Stimulated activated CD8-positive, alpha-beta memory T cell treated with anti-CD3 and anti-CD28 coated beads, Interleukin-7, amount 100 ng/mL, for 1 hour (primary cell): ENCODE results near the gene ST6GALNAC3.
A peak's percentile ranks its signal among the peaks of the same experiment; 100 is the strongest.
"Not testable (repeated sequence)": the region's sequence is repeated elsewhere in the genome, so short reads cannot be mapped to it uniquely, and the experiment has no call there.

Source experiments
- DNase-seq, 2 donors: peaks; one replicate each; pipeline ENCODE4 v3.0.0-alpha.2; 2020; ENCODE audit warnings: low read depth in 2 of 2

ST6GALNAC3 gene

GRCh38 chr1:76074321-76075187, at the start of gene ST6GALNAC3:
ST6GALNAC3 (plus strand) TSS chr1:76074746.
- peak; percentile 41 to 49 for DNase-seq

- DNase-seq, result no peak
Measured at GRCh38 chr1:76027341-76027740, 47.2 kb upstream of the ST6GALNAC3 start.

GRCh38 chr1:76029331-76029730, 45.2 kb upstream of the ST6GALNAC3 start:
- DNase-seq, result no peak

DNA sequence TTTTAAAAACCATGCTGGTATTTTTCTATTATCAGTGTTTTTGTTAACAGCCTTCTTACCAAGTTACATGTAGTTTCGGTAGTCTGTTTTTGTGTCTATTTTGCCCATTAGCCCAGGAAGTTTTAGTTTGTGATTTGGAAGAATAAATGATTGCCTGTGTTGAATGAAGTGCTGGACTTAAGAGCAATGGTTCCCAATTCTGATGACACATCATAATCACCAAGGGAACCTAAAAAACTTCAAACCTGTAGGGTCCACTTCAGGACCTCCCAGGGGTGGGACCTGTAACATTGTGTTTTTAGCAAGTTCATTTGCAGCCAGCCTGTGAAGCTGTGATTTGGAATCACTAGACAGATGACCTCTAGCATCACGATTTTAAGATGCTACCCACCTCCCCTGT, 43.0 kb upstream of the ST6GALNAC3 start:
- DNase-seq, result no peak

GRCh38 chr1:76033800-76034475, 40.6 kb upstream of the ST6GALNAC3 start:
- no peak for DNase-seq

GRCh38 chr1:76035053-76035452, 39.5 kb upstream of the ST6GALNAC3 start:
- no peak for DNase-seq

DNA sequence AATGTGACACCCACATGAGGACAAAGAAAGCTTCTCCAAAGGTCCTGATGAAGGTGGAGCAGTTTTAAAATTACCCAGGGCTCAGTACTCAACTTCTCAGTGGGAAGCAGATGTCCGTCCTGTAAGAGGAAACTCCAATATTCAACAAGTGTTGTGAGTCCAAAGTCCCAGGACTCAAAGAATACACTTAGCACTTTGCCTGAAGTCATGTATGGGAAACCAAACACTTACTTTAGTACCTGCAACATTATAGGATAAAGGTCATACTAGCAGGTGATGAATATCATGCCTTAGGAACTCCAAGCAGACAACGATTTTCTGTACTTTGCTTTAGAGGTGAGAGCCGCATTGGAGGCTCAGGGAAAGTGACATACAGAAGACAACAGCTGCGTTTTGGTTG, 37.2 kb upstream of the ST6GALNAC3 start:
- DNase-seq, result no peak

DNA sequence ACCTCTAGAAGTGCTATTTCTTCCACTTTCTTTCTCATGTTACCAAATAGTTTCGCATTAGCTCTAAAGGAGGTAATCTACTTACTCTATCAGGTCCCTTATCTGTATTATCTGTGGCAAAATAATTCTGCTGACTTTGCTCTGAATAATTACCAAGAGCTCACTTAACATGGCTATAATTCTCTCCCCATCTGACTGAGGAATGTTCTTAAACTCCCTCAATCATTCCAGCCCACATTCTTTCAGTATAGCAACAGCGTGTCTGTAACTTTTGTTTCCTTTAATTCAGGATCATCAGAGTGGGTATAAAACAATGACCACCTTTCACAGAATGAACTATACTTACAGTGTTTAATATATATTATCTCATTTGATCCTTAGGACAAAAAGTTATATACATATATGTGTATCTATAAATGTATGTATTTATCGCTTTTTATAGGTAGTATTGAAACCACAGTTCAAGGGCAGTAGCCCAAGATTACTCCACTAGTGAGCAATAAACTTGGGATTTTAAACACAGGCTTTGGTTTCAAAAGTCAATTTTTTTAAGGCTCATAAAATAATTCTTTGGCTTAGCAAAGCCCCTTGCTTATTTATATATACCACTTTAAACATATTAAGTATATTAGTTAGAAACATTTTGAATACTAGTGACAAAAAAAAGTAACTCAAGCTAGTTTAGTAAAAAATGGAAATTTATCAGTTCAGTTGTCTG, 36.1 kb upstream of the ST6GALNAC3 start:
- DNase-seq, result no peak

DNA sequence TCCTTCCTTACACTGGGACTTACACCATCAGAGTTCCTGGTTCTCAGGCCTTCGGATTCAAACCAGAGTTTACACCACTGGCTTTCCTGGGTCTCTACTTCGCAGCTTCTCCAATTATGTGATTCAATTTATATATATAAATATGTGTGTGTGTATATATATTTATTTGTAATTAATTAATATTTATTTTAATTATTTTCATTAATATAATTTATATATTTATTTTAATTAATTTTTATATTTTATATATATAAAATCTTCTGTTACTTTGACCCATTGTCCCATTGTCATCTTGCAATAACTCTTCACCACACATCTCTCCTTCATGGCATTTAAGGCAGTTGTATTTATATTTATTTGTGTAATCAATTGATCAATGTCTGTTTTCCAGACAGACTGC, 28.4 kb upstream of the ST6GALNAC3 start:
- no peak for DNase-seq

- no peak for DNase-seq
Measured at GRCh38 chr1:76048219-76048618, 26.3 kb upstream of the ST6GALNAC3 start.

DNA sequence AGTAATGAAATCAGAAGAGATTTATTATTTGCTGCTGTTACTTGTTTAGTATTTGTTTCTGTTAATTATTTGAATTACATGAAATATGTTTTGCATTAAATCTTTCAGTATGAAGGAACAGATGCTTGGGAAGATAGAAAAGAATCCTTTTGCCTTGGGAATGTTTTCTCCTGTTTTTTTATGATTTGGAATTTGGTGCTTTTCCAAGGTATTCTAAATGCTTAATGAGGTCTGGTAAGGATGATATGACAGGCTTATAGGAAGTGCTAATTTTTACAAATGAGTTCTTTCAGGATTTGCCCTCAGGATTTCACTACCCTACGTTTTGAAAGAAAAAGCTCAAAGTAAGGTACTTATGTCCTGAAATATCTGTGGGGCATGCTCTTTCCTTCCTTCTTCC, 25.6 kb upstream of the ST6GALNAC3 start:
- DNase-seq, result no peak

- DNase-seq, result no peak
Measured at GRCh38 chr1:76049498-76049897, 25.0 kb upstream of the ST6GALNAC3 start.

- not testable (repeated sequence) for DNase-seq
Measured at GRCh38 chr1:76050073-76050472, 24.5 kb upstream of the ST6GALNAC3 start.

DNA sequence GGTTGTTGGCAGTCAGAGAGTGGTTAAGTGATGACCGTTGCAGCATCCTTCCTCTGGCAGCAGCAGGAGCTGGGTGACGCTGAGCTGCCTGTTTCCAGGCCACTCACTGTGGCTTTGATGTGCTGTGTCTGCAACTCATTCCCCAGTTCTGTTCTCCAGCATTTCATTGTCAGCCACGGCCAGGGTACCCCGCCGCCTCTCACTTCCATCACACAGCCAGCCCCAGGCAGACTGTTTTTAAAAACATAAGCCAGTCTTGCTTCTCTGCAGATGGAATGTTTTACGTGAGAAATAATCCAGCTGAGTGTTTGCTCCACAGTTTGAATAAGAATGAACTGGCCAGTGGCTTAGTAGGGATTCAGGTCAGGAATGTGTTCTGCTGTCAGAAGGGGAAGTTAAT, 21.5 kb upstream of the ST6GALNAC3 start:
- DNase-seq, result no peak

- DNase-seq, result no peak
Measured at GRCh38 chr1:76054359-76054758, 20.2 kb upstream of the ST6GALNAC3 start.

DNA sequence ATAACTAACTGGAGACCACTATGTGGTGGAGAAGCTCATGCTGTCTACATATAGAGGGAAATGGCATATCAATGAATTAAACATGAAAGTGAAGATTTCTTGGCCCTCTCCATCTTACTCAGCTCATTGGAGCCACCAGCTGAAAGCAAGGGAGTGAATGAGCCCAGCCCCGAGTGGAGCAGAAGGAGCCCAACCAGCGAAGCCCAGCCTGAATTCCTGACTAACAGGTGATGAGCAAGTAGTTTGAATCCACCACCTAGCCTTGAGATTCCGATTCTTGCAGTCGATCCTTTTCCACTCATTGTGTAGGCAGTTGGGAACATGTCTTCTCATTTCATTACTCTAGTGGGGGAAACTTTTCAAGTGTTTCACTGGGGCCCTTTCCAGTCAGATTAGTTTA, 18.6 kb upstream of the ST6GALNAC3 start:
- no peak for DNase-seq

GRCh38 chr1:76059451-76059850, 15.1 kb upstream of the ST6GALNAC3 start:
- DNase-seq, result no peak

DNA sequence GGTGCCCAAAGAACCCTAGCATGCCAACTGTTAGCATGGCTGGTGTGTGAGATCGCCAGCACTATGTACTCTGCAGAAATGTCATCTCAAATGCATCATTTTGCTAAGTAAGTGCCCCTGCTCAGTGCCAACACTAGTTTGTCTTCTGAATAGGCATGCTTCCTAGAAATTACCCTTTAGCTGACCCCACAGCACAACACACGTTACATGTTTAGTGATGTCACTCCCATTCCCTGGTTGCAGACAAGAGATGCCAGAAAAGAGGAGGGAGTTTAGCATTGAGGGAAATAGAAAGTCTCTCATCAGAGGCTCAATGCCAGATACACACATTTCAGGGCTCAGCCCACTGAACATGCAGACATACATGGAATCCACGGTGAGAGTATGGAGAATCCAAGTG, 9.3 kb upstream of the ST6GALNAC3 start:
- DNase-seq, result no peak

- no peak for DNase-seq
Measured at GRCh38 chr1:76066394-76066793, 8.2 kb upstream of the ST6GALNAC3 start.

- DNase-seq, result no peak
Measured at GRCh38 chr1:76068542-76068941, 6.0 kb upstream of the ST6GALNAC3 start.

- DNase-seq, result no peak
Measured at GRCh38 chr1:76068953-76069561, 5.5 kb upstream of the ST6GALNAC3 start.

DNA sequence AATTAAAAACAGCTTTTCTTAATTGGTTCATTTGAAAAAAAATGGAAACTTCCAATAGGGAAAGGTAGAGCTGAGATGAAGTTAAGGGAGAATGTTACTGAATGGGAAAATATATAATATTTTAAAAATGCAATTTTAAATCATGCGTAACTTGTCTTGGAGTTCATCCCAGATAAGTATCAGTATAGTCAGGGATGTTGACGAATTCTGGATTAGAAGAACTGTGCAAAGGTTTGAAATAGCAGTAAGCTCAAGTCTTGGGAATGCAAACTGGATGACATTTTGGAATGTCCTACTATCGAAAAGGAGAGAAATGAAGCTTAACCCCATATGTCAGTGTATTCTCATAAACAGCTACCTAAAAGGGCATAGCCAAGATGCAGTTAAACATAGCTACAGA, 4.0 kb upstream of the ST6GALNAC3 start:
- DNase-seq, result no peak
